Activated CD4-positive, alpha-beta T cell treated with anti-CD3 and anti-CD28 coated beads, Interleukin-2, amount 50 U/mL, for 4 hours (primary cell): ENCODE measurements around the gene NR2E1.

Experiments used
- DNase-seq, 2 experiments: peaks; one replicate each; pipeline ENCODE4 v3.0.0-alpha.2; 2020

NR2E1 gene

DNA sequence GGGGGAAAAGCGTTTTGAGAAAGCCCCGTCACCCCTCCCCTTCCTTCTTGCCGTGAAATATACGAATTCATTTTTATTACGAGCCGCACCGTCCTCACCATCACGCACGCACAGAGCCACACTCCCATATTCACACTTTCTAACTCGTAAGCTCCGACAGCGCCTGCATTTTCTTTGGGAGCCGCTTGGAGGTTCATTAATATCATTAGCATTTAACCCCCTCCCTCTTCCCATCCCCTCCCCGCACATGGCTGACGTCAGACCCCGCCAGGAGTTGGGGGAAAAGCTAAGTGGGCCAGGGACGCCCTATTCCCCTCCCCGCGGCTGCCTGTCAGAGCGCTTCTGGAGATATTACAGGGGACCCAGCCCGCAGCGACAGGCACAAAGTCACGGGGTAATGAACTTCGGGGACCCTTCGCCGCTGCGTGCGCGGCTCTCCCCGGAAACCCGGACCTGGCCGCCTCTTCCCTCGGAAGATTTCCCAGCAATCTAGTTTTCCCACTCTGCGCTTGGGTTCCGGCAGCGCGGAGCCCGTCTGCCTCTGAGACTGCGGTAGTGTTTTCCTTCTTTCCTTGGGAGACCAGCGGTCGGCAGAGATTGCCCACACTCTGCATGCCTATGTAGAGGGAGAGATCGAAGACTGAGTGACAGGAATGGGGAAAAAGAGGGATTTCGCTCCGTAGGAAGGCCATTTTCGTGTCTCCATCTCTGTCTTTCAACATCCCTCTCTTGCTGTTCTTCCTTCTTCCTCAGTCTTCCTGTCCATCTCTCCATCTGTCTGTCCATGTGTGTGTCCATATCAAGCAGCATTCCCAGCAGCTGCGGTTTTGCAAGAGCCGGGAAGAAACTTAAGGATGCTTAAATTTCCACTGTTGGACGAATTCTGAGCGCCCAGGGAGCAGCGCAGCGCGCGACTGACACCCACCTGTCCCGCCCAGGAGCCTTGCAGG lies at the start of gene NR2E1:
TSS of gene NR2E1 (plus strand) at position 309 of the 950 bp plus-strand sequence. CDS start 744 bp downstream, outside the sequence.
- no peak for DNase-seq

DNA sequence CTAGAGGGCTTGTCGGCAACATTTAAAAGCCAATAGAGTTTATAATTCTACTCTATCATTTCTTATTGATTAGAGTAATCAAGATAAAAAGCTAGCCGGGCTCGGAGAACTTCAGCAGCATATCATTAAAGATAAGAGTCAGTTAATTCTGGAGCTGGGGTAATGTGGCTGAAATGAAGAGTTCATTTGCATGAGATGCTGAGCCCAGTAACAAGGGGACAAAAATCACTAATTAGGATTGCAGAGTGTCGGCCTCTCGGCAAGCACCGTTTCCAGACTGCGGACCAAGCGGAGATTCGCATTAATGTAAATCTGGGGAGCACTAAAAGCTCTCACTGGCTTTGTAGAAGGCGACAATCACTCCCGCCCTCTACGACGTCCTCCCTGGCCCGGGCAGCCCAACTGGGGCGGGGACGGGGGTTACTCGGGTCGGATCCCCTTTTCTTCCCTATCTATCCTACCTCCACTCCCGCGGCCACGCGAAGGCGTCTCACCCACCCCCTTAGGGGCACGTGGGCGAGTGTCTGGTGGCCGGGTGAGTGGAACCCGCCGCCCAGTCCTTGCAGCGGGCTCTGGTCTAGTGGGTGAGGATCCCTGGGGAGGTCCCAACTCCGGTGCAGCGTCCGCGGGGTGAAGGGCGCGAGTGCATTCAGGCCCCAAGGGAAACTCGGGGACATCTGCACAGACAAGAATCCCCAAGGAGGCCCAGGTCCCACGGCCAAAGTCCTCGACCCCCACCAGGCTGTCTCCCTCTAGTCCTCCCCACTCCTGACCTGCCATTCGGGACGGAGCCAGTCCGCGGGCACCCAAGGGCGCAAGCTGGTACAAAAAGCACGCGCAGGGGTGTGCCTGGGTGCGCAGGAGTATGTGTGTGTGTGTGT lies 49.0 kb upstream of the NR2E1 start:
- DNase-seq = no peak

DNA sequence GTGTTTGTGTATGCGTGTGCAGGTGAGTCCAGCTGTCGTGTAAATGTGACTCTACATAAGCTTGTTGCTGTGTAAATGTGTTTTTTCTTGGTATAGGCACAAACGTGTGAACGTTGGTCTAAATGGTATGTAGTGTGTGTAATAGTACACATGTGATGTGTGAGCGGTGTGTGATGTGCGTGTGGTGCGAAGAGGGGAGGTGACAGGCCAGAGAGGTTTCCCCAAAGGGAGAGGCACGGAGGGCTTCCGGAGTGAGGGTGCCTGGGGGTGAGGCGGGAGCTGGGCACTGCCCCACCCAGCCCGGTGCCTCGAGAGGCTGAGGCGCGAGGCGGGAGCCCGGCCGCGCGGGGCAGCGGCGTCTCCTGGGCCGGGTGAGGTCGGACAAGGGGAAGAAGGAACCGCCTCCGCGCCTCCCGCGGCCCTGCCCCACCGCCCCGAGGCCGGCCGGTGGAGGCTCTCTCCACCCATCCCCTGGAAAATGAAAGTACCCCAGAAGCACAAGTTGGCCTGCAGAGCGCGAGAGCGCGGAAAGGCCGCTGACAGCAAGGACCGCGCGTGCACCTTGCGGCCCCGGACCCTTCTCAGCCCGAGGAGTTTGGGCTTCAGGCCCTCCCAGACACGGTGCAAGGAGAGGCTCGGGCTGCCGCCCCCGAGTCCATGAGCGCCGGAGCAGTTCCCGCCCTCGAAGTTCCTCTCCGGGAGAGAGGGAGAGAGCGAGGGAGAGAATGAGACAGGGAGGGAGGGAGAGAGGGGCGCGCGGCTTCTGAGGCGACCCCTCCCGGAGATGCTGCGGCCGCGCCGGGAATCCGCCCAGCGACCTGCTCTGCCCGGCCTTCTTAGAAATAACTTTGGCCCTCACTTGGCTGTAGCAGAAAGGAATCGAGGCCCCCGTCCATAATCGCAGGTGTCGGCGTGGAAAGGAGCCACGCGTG lies 48.1 kb upstream of the NR2E1 start:
- no peak for DNase-seq

DNA sequence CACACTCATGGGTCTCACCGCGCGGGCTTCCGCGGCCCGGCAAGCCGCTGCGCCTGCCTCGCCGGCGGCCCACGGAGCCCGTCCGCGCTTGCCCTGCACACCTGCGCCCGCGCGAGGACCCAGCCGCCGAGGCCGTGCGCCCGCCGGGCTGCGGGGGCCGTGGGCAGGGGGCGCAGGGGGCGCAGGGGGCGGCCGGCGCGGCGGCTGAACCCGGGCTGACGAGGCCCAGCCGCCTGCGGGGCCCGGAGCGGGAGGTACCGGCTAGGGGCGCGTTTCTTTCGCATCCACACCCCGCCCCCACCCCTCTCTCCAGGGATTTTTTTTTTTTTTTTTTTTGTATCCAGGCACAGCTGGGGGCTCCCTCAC lies 47.5 kb upstream of the NR2E1 start:
- DNase-seq = no peak

DNA sequence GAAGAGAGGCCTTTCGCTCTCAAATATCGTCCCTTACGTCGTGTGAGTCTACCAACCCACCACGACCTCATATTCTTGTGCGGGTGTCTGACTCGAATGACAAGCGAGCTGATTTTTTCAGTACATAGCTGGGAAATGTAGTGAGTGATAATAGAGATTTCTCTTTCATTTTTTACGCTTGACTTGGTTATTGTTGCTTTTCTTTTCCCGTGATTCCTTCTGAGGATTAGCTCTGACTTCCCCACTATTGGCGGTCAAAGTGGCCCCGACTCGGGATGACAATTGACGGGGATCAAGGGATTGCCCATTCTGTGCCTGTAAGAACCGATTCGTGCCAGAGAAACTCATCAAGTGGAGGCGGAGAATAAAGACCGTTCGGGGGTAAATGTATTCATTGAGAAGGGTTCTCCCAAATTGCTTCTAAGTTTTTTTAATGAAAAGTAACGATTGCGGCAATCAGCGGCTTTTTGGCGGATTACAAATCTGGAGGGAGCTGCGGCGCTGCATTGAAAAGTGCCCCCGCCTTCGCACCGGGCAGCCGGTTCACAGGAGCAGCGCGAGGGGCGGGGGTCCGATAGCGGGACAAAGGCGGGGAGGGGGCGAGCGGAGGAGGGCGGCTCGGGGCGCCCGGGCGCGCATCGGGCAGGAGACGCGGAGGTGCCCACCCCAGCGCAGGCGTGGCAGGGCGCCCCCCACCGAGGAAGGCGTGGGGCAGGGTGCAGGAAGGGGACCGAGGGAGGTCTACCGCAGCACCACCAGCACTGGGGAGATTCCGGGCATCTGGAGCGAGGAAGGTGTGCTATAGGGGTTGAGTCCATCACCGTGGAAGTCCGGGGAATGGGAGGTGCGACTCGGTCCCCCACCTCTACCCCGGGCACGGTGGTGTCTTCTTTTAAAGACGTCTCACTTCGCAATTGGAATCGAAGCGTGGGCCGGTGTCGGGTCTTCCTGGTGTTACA lies 46.7 kb upstream of the NR2E1 start:
- DNase-seq = no peak

DNA sequence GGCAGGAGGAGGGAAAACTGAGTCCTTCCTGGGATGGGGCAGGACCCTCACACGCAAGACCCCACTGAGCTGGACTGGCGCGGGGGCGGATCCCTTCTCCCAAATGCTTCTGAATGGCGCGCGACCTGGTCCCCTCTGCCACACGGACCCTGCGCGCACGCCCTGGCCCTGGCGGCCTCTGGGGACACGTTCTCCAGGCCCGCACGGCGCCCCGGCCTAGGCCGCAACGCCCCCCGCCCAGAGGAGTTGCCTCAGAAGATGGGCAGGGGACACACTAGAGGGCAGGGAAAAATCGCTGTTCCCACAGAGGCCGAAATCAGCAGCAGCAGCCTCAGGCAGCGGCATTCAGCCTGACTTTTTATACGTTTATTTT lies 46.1 kb upstream of the NR2E1 start:
- DNase-seq = no peak

DNA sequence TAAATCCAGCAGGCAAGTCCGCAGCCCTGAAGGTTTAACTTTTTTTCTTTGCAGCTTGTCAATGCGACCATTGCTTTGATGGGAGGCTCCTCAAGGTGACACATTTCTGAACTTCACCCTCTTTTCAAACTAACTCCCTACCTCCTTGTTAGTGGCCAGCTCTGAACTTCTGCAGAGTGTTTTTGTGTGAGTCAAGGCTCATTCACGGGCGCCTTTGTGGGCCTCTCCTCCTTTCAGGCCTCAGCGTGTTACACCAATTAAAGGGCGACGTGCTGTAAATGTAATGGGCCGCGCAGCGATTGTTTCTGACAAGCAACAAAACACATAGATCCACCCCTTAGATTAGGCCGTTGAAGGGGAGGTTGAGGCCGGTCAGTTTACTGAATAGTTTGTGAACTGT lies 45.5 kb upstream of the NR2E1 start:
- no peak for DNase-seq

DNA sequence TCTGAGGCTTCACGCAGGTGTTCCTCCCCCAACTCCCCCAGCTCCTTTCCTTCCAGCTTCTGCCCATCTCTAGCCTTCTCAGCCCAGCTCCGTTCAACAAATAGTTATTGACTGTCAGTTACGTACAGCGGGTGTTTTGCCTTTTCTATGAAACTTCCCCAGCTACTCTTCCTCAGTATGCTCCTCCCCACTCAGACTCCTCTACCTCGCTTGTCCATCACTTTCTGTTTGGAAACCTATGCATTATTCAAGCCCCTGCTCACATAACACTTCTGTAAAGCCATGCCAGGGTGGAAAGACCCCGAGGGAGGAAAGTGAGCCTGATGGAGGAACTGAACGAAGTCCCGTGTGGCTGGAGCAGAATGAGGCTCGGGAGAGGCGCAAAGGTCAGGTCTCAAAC lies 44.2 kb upstream of the NR2E1 start:
- no peak for DNase-seq

DNA sequence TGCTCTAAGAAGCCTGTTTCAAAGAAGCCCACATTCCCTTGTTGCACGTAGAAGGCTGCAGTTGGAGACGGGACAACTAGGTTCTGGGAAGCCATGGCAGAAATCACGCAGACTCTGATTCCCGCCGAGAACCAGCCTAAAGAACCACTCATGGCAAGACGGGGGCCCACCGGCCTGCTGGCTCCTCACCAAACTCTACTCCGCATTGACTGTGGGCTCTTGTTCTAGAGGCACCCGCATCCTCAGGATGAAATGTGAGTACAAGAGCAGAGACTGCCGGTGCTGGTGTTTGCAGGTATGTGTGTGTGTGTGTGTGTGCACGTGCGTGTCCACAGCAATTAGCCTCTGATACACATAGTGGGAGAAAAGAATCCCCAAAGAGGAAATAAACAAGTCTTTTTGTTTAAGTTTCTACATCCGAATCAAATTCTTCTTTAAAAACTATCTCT lies 42.3 kb upstream of the NR2E1 start:
- no peak for DNase-seq

DNA sequence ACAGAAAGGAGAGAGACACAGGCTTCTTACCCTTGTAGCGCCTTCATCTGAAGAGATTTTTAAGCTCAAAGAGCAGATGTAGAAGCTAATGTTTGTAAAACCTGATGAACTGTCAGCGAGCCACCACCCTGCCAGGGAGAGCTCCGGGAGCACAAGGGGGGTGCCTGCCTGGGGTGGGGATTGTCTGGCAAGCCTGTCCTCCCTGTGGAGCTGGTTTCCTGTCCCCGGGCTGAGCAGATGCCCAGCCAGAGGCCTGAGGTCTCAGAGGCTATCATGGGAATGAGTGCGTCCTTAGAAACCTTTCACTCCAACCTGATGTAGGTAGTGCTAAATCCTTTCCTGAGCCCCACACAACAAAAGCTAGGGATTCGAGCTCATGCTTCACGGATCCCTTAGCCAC lies 41.9 kb upstream of the NR2E1 start:
- DNase-seq = no peak

DNA sequence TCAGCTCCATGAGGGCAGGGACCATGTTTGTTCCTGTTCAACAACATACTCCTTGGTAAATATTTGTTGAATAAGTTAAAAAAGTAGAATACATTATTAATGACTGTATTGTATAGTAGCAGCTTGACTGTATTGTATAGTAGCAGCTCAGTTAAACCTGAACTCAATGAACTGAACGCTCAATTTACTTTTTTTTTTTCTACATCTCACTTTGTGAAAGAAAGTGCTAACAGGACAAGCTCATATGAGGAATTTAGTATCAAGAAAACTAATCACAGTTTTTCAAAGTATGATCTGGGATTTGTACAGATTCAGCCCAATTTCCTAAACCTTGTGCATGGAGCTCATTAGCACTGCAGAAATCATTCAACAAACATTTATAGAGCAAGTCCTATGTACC lies 38.8 kb upstream of the NR2E1 start:
- DNase-seq = no peak

DNA sequence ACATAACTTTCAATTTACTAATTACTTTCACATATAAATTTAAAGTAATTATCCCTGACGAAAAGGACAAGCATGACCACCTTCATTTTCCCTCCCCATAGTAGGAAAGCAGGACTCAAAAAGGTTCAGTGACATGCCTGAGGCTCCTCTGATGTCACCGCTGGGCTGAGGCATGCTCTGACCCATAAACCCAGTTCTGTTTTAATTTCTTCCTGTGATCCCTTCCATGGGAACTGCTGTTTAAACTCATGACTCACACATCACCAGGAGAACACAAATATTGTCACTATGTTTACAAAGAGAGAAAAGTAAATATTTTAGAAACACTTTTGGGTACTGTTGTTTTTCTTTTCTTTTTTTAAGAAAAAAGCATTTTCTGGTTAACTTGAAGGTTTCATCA lies 38.0 kb upstream of the NR2E1 start:
- no peak for DNase-seq

DNA sequence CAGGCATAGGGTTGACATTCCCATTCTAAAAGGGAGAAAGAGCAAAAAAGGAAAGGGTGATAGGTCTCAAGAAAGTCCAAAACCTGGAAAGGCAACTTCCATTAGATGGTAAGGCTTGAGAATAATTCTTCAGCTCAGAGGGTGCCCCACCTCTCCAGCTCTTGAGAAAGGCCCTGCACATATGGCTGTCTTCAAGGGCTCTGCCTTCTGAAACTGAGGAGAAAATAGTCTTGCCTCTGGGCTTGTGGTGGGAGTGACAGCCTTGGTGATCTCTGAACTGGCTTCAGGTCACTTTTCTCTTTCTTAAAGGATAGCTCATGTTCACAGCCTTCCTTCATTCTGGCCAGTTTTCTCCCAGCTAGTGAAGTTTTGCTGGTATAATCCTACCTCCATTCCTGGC lies 35.6 kb upstream of the NR2E1 start:
- DNase-seq = no peak

DNA sequence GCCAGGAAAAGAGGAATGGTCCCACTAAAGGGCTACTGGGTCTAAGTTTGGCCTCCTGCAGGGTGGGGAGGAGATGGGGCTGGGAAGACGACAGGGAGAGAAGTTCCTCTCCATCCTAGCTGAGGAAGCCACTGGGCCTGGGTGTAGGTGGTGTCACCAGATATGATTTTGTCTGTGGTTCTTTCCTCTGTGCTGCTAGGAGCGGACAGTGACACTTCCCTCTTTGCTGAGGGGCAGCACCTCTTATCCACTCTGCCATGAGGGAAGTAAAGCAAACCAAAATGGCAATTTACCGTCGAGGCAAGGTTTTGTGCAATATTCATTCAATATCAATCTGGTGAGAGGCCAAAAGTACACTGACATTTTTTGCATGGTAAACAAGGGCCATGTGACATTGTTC lies 33.0 kb upstream of the NR2E1 start:
- DNase-seq = no peak

DNA sequence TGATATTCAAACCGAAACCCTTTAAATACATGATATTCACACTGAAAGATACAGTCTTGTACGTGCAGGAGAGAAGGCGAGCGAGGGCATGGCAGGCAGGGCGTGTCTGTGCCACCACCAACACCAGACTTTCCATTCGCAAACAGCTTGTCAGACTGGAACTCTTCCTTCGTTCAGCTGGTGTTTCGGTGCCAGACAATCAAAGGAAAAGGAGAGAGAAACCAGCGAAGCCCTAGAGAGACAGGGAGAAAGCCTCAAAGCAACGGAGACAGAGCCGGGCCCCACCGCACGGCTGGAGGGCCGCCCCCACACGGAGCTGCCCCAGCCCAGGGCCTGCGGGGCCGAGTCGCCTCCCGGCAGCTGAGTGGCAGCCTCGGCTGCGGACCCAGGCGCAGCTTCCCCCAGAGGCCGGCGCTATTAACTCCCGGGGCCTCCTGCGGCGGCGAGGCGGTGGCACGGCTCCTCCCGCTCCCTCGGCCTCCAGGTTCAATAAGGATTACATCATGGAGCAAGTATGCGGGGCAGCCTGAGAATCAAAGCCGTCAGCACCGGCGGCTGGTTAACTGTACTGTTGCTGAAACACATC lies 32.1 kb upstream of the NR2E1 start:
- DNase-seq = no peak

DNA sequence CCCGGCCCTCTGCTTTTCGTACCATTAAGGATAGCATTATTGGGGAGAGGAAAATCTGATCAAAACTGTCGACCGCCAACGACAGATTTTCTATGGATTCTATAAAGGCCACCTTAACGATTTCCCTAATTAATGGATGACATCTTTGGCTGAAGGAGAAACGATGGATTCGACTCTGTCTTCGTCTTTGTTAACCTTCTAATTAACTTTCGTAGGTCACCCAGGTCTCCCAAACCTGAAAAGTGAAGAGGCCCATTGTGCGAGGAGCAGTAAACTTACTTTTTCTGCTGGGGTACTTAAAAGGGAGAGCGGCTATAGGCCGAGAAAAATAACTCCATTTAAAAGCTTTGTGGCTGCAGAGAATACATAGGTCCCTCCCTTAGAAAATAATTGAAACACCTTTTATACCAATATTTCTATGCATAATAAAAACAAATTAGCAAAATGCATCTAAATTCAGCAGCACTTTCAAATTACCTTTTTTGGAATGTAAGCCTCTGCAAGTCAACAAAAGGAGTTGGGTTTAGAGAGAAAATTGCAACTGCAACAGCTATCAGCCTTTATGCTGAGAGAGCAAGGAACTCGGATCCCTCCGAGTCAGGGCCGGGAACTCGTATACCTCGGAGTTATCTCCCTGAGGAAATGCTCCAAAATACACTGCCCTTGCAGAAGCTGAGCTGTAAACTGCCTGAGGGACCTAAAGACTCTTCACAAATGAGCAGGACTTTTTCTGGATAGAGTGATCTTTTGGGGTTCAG lies 31.4 kb upstream of the NR2E1 start:
- DNase-seq = no peak

DNA sequence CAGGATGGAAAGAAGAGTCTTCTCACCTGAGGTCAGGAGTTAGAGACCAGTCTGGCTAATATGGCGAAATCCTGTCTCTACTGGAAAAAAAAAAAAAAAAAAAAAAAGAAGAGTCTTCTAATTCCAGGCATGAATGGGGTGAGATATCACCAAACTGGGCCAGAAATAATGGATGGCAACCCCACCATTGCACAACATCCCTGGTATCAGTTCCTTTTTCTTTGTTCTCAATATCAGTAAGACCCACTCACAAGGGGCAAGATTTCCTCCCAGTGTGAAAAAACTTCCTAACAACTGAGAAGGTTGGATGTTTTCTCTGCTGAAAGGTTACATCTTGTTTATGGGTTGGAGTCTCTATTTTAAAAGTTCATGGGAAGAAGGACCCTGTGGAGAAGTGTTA lies 23.6 kb upstream of the NR2E1 start:
- no peak for DNase-seq

DNA sequence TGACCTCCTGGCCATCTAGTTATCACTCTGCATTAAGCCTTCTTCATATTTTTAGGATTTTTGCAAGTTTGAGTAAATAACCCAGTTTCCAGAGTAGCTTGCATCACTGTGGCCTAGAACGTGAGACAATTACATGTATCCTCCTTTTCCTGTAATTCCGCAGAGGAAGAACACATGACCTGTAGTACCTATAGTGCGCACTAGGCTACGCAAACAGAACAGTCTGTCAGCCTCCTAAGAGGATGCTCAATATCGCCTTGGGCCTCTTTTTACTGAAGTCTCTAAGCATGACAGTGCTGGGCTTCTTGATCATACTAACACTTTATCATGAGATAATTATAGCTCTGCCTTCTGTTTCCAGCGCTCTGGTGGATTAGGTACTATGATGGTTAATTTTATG lies 20.2 kb upstream of the NR2E1 start:
- DNase-seq = no peak

DNA sequence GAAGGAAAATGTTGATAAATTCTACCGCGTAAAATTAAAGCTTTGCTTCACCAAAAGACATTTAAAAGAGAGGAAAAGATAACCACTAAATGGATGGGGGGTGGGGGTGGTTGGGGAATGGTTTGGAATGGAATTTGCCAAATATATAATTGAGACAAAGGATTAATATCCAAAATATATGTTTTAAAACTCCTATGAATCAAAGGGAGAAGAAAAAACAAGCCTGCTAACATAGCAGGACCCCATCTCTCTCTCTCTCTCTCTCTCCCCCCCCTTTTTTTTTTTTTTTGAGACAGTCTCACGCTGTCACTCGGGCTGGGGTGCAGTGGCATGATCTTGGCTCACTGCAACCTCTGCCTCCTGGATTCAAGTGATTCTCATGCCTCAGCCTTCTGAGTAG lies 13.4 kb upstream of the NR2E1 start:
- no peak for DNase-seq

DNA sequence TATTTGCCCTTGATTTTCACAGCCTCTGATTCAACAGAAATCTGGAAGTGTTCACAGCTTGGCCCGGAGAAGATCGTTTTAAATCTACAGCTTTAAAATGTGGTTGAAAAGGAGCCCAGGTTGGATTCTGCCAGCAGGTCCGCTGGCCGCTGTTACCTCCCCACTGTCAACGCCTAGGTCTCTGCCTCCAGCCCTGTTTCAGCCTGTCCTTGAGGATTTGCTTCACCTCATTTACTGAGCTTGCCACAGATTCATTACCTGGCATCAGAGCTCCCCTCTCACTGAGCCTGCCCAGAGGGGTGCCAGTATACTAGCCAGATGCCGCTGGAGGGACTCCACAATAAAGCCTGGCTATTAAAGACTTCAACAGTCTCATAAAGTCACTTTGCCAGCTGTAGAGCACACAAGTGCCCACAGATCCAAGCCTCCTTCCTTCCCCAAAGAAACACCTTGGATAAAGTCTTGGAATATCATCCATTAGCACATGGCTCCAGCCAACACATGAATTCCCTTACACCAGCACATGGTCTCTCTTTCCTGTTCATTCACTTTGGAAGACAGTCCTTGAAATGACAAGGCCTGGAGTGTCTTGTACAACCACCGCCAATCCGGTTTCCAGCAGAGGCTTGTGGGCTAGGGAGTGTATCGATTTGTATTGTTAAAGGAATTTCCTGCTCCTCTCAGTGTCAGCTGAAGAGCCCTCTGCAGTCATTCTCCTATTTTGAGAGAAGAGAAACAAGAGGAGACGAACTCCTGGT lies 9.5 kb upstream of the NR2E1 start:
- no peak for DNase-seq
